ENCODE data around the gene TAF1A. TPM values are rescaled to one million over a fixed set of nuclear protein-coding genes. Genes with fewer than 3 reads are reported as not detected.

Gene TAF1A
- total RNA-seq, 1 experiment from 2014 or later: 12.9 TPM

DNA sequence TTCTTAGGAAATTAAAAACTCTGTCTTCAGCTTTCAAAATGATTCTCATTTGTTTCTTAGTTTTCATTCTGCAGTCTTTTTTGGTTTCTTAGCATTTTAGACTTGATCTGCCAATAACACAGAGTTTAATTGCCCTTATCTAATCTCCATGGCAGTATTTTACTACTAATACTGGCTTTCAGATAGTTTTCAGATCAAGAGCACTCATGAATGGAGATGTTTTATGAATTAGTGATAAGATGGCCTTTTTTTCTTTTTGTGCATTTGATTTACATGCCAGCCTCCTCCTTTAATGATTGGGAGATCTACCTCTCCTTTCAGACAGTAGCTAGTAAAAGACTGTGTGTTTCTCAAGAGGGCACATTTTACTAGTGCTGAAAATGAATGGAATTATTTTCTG lies 33.7 kb upstream of the TAF1A start (continued):
- TF ChIP-seq, protein P1, sequence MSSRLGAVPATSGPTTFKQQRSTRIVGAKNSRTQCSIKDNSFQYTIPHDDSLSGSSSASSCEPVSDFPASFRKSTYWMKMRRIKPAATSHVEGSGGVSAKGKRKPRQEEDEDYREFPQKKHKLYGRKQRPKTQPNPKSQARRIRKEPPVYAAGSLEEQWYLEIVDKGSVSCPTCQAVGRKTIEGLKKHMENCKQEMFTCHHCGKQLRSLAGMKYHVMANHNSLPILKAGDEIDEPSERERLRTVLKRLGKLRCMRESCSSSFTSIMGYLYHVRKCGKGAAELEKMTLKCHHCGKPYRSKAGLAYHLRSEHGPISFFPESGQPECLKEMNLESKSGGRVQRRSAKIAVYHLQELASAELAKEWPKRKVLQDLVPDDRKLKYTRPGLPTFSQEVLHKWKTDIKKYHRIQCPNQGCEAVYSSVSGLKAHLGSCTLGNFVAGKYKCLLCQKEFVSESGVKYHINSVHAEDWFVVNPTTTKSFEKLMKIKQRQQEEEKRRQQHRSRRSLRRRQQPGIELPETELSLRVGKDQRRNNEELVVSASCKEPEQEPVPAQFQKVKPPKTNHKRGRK (CRISPR knock-in tag; IDR thresholded peaks at IDR 0.05; ENCODE audit: borderline replicate concordance): no peak
- TF ChIP-seq, protein P2, sequence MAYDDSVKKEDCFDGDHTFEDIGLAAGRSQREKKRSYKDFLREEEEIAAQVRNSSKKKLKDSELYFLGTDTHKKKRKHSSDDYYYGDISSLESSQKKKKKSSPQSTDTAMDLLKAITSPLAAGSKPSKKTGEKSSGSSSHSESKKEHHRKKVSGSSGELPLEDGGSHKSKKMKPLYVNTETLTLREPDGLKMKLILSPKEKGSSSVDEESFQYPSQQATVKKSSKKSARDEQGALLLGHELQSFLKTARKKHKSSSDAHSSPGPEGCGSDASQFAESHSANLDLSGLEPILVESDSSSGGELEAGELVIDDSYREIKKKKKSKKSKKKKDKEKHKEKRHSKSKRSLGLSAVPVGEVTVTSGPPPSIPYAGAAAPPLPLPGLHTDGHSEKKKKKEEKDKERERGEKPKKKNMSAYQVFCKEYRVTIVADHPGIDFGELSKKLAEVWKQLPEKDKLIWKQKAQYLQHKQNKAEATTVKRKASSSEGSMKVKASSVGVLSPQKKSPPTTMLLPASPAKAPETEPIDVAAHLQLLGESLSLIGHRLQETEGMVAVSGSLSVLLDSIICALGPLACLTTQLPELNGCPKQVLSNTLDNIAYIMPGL (CRISPR knock-in tag; IDR thresholded peaks at IDR 0.05): no peak
- TF ChIP-seq ZNF121 (CRISPR knock-in tag; IDR thresholded peaks at IDR 0.05) (no peak), ZBTB21 (CRISPR knock-in tag; IDR thresholded peaks at IDR 0.05; ENCODE audit: borderline replicate concordance) (no peak), NR2C2 (CRISPR knock-in tag; IDR thresholded peaks at IDR 0.05) (no peak), JUN (CRISPR knock-in tag; IDR thresholded peaks at IDR 0.05) (no peak), ZNF138 (CRISPR knock-in tag; conservative IDR thresholded peaks at IDR 0.05) (no peak)
- TF ChIP-seq, protein P3, sequence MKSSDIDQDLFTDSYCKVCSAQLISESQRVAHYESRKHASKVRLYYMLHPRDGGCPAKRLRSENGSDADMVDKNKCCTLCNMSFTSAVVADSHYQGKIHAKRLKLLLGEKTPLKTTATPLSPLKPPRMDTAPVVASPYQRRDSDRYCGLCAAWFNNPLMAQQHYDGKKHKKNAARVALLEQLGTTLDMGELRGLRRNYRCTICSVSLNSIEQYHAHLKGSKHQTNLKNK (CRISPR knock-in tag; IDR thresholded peaks at IDR 0.05): no peak
- TF ChIP-seq, protein P4, sequence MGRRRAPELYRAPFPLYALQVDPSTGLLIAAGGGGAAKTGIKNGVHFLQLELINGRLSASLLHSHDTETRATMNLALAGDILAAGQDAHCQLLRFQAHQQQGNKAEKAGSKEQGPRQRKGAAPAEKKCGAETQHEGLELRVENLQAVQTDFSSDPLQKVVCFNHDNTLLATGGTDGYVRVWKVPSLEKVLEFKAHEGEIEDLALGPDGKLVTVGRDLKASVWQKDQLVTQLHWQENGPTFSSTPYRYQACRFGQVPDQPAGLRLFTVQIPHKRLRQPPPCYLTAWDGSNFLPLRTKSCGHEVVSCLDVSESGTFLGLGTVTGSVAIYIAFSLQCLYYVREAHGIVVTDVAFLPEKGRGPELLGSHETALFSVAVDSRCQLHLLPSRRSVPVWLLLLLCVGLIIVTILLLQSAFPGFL (CRISPR knock-in tag; IDR thresholded peaks at IDR 0.05; ENCODE audit: borderline replicate concordance): no peak
- TF ChIP-seq, protein P5, sequence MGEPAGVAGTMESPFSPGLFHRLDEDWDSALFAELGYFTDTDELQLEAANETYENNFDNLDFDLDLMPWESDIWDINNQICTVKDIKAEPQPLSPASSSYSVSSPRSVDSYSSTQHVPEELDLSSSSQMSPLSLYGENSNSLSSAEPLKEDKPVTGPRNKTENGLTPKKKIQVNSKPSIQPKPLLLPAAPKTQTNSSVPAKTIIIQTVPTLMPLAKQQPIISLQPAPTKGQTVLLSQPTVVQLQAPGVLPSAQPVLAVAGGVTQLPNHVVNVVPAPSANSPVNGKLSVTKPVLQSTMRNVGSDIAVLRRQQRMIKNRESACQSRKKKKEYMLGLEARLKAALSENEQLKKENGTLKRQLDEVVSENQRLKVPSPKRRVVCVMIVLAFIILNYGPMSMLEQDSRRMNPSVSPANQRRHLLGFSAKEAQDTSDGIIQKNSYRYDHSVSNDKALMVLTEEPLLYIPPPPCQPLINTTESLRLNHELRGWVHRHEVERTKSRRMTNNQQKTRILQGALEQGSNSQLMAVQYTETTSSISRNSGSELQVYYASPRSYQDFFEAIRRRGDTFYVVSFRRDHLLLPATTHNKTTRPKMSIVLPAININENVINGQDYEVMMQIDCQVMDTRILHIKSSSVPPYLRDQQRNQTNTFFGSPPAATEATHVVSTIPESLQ (CRISPR knock-in tag; IDR thresholded peaks at IDR 0.05): no peak

- ChIA-PET CTCF (no interaction called here), POLR2A (no interaction called here)
- no peak overlapping the region for H3K4me3 Mint-ChIP-seq
- no peak for TF ChIP-seq NR1H2 (CRISPR knock-in tag; IDR thresholded peaks at IDR 0.05)
- TF ChIP-seq, protein P6, sequence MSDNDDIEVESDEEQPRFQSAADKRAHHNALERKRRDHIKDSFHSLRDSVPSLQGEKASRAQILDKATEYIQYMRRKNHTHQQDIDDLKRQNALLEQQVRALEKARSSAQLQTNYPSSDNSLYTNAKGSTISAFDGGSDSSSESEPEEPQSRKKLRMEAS (CRISPR knock-in tag; IDR thresholded peaks at IDR 0.05): no peak
- no peak for TF ChIP-seq FOXJ3 (CRISPR knock-in tag; IDR thresholded peaks at IDR 0.05; ENCODE audit: borderline replicate concordance)
- TF ChIP-seq ATF3 (CRISPR knock-in tag; conservative IDR thresholded peaks at IDR 0.05): no peak
- TF ChIP-seq IRF2 (CRISPR knock-in tag; IDR thresholded peaks at IDR 0.05; ENCODE audit: borderline replicate concordance, low read depth): no peak
- TF ChIP-seq ZNF425 (CRISPR knock-in tag; conservative IDR thresholded peaks at IDR 0.05): no peak
- TF ChIP-seq JAZF1 (CRISPR knock-in tag; IDR thresholded peaks at IDR 0.05): no peak
- TF ChIP-seq OVOL2 (CRISPR knock-in tag; IDR thresholded peaks at IDR 0.05; ENCODE audit: borderline replicate concordance): no peak
- no peak for TF ChIP-seq STAT6 (CRISPR knock-in tag; conservative IDR thresholded peaks at IDR 0.05; ENCODE audit: low read depth)
- TF ChIP-seq GRHL2 (CRISPR knock-in tag; IDR thresholded peaks at IDR 0.05; ENCODE audit: insufficient replicate concordance, severe bottlenecking): no peak
- no peak for TF ChIP-seq RELA (CRISPR knock-in tag; IDR thresholded peaks at IDR 0.05; ENCODE audit: borderline replicate concordance)
- no peak for TF ChIP-seq SOX15 (CRISPR knock-in tag; IDR thresholded peaks at IDR 0.05)
These were observed 33.0 kb upstream of the TAF1A start for GRCh38 chr1:222622765-222623164.

More at GRCh38 chr1:222622765-222623164, 33.0 kb upstream of the TAF1A start:
- no peak for ATAC-seq
- Mint-ChIP-seq H3K36me3 (peaks cover 48% of the 10 kb centered on the region), H3K27ac (no peak overlapping the region), H3K4me1 (peaks cover 13% of the 10 kb centered on the region), H3K27me3 (ENCODE audit: low read depth) (no peaks in the 10 kb centered on the region), H3K9me3 (no peaks in the 10 kb centered on the region)
- no peak for DNase-seq (ENCODE audit: low spot score)

Measured in WTC11 (cell line).